GM12875 (cell line): ENCODE data around the gene CPSF3.

ENCODE experiments used
- H3K4me3 ChIP-seq: one replicate; pipeline ENCODE4 v1.5.1; 2011; ENCODE audit warnings: low read depth, low read length, control low read depth
- CTCF ChIP-seq: IDR thresholded peaks from 2 replicates; pipeline ENCODE4 v1.5.1; 2011; ENCODE audit warnings: low read depth, mild to moderate bottlenecking, control low read depth, inconsistent platforms, low read length, moderate library complexity, borderline replicate concordance; ENCODE audit not compliant: insufficient read depth

Gene CPSF3

GRCh38 chr2:9415516-9416169 is 7.8 kb upstream of the CPSF3 start:
- no peak overlapping the region for H3K4me3 ChIP-seq
- no peak for TF ChIP-seq CTCF

- no peak overlapping the region for H3K4me3 ChIP-seq
- no peak for TF ChIP-seq CTCF
These were observed 7.0 kb upstream of the CPSF3 start for GRCh38 chr2:9416267-9416961.

- no peak overlapping the region for H3K4me3 ChIP-seq
- no peak for TF ChIP-seq CTCF
These were observed 6.5 kb upstream of the CPSF3 start for GRCh38 chr2:9416962-9417316.

GRCh38 chr2:9417725-9418124 is 5.7 kb upstream of the CPSF3 start:
- TF ChIP-seq CTCF, result no peak
- H3K4me3 ChIP-seq, result no peak overlapping the region

- H3K4me3 ChIP-seq, result no peak overlapping the region
- TF ChIP-seq CTCF, result no peak
These were observed 4.7 kb upstream of the CPSF3 start for GRCh38 chr2:9418746-9419145.

DNA sequence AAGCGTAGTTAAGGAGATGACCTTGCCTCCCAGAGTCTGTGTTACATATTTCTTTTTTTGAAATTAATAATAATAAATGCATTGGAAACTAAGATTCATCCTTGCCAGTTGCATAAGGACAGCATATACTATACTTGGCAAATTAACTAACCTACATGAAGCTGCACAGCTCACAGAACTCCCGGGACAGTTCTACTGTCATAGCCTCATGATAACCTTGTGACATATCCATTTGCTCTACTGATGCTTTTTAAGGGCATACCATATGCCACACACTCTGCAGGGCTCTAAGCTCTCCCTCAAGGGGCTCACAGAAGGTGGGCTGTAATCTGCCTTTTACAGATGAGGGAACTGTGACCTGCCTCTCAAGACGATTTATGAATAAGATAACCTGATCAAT is 3.9 kb upstream of the CPSF3 start:
- H3K4me3 ChIP-seq, result no peak overlapping the region
- no peak for TF ChIP-seq CTCF

DNA sequence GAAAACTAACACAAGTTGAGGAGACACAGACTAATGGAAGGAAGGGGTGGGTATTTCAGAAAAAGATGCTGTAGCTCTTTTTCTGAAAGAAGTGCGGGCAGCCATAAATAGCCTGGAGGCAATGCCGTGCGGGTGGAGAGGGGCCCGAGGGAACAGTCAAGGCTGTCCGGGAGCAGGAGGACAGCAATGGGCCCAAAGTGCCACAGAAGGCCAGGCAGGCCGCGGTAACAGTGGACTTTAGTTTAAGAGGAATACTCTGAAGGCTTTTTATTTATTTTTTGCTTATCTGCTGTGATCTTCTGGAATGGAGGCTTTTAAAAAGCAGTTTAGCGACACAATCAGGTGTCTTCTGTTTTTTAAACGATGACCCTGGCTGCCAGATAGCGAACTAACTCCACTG is 3.0 kb upstream of the CPSF3 start:
- H3K4me3 ChIP-seq, result no peak overlapping the region
- no peak for TF ChIP-seq CTCF
